NCI-H2227 (cell line): Measurements from ENCODE around the gene SUPT16H.

Experiments
- DNase-seq: peaks from one replicate; lab custom pipeline; 2025; ENCODE audit not compliant: unreplicated experiment; lab: John Stamatoyannopoulos, UW

SUPT16H gene

GRCh38 chr14:21302013-21302835 is 81.6 kb downstream of the SUPT16H start:
- DNase-seq, result no peak
